GM23248 (cell line): ENCODE data around the gene SLC35G6. TPM values are rescaled to one million over a fixed set of nuclear protein-coding genes. Genes with fewer than 3 reads are reported as not detected.

Experiments used
- DNase-seq: peaks from one replicate; pipeline ENCODE4 v3.0.0-alpha.2; 2015
- H2AFZ ChIP-seq: fragments of 200-600 bp; sonication (generic); 2 replicates; pipeline ENCODE4 v1.6.1; 2016; ENCODE audit warnings: antibody characterized with exemption
- H3F3A ChIP-seq: fragments of 200-600 bp; sonication (generic); 2 replicates; pipeline ENCODE4 v1.6.1; 2016; ENCODE audit warnings: mild to moderate bottlenecking, antibody characterized with exemption, mixed run types; ENCODE audit not compliant: insufficient read depth
- H3K27ac ChIP-seq: fragments of 200-600 bp; sonication (generic); 2 replicates; pipeline ENCODE4 v1.5.1; 2016; ENCODE audit warnings: mild to moderate bottlenecking
- H3K27me3 ChIP-seq: fragments of 200-600 bp; sonication (generic); replicated peaks from 2 replicates; pipeline ENCODE4 v1.6.1; 2016; ENCODE audit warnings: mild to moderate bottlenecking; ENCODE audit not compliant: insufficient read depth
- H3K36me3 ChIP-seq: fragments of 200-600 bp; sonication (generic); 2 replicates; pipeline ENCODE4 v1.6.1; 2016; ENCODE audit warnings: low read depth, mild to moderate bottlenecking
- H3K4me1 ChIP-seq: fragments of 200-600 bp; sonication (generic); 2 replicates; pipeline ENCODE4 v1.6.1; 2016; ENCODE audit warnings: mild to moderate bottlenecking; ENCODE audit not compliant: insufficient read depth
- H3K4me2 ChIP-seq: fragments of 200-600 bp; sonication (generic); one replicate; pipeline ENCODE4 v1.6.1; 2016; ENCODE audit warnings: mild to moderate bottlenecking; ENCODE audit not compliant: unreplicated experiment
- H3K4me3 ChIP-seq: fragments of 200-600 bp; sonication (generic); 2 replicates; pipeline ENCODE4 v1.5.1; 2016; ENCODE audit warnings: mild to moderate bottlenecking
- H3K79me2 ChIP-seq: fragments of 200-600 bp; sonication (generic); 2 replicates; pipeline ENCODE4 v1.6.1; 2016; ENCODE audit warnings: mild to moderate bottlenecking; ENCODE audit not compliant: insufficient read depth
- H3K9ac ChIP-seq: fragments of 200-600 bp; sonication (generic); 2 replicates; pipeline ENCODE4 v1.6.1; 2016; ENCODE audit warnings: mild to moderate bottlenecking
- H3K9me2 ChIP-seq: fragments of 200-600 bp; sonication (generic); 2 replicates; pipeline ENCODE4 v1.6.1; 2016; ENCODE audit warnings: mixed run types, mild to moderate bottlenecking, moderate library complexity; ENCODE audit not compliant: insufficient read depth
- H3K9me3 ChIP-seq: fragments of 200-600 bp; sonication (generic); one replicate; pipeline ENCODE4 v1.6.1; 2017; ENCODE audit warnings: low read depth
- H4K20me1 ChIP-seq: fragments of 200-600 bp; sonication (generic); 2 replicates; pipeline ENCODE4 v1.6.0; 2016; ENCODE audit not compliant: insufficient read depth
- EZH2 ChIP-seq: fragments of 200-600 bp; sonication (generic); IDR thresholded peaks from 2 replicates; pipeline ENCODE4 v1.6.1; 2018; ENCODE audit warnings: antibody characterized with exemption, mild to moderate bottlenecking; ENCODE audit not compliant: insufficient read depth, poor library complexity, severe bottlenecking
- EZH2phosphoT487 ChIP-seq: fragments of 200-600 bp; sonication (generic); IDR thresholded peaks from 2 replicates; pipeline ENCODE4 v1.6.1; 2018; ENCODE audit warnings: antibody characterized with exemption, moderate library complexity, mild to moderate bottlenecking, low read depth; ENCODE audit not compliant: insufficient read depth
- WGBS, 2 experiments: methylation state at CpG; one replicate each; pipeline ENCODE4 v1.1.6; 2015 to 2017; ENCODE audit warnings: low lambda C conversion rate in 2 of 2, low coverage in 1 of 2; ENCODE audit errors: missing lambda C conversion rate in 2 of 2; 5-methylcytosine and 5-hydroxymethylcytosine counted together
- in situ Hi-C: fragments of 300-500 bp; cut with MboI; formaldehyde crosslinking; loops from 2 replicates; pipeline ENCODE4 v1.15.0; 2020
- polyA plus RNA-seq: library from polyadenylated mRNA; unstranded; fragments of >200 nt; fragmentation: Nextera tagmentation; extraction: Ambion mirVana; gene quantifications from 2 replicates; pipeline ENCODE4 v1.2.1, GENCODE V29; 2016
- total RNA-seq: library from RNA; depleted of rRNA; stranded (reverse); fragments of >200 nt; shearing (Covaris generic); gene quantifications from 2 replicates; pipeline ENCODE4 v1.2.3, GENCODE V29; 2014

Gene SLC35G6
- total and polyA plus RNA-seq, 2 experiments from 2014 or later, result 0.14 TPM; not detected in 1

- Histone ChIP-seq H3K4me2 (no peak overlapping the region), H3F3A (peaks cover 15% of the 10 kb centered on the region; the same call in 1 of the 2 replicates), H2AFZ (no peak overlapping the region), H4K20me1 (no peaks in the 10 kb centered on the region), H3K9me2 (no peaks in the 10 kb centered on the region), H3K79me2 (peaks cover 88% of the 10 kb centered on the region), H3K36me3 (peaks cover 76% of the 10 kb centered on the region), H3K9ac (no peak overlapping the region), H3K27ac (no peak overlapping the region), H3K27me3 (no peaks in the 10 kb centered on the region), H3K9me3 (no peaks in the 10 kb centered on the region), H3K4me1 (no peaks in the 10 kb centered on the region), H3K4me3 (no peak overlapping the region)
- WGBS, 2 experiments, result 87 to 88% methylated on average over 14 of the region's 14 CpGs
- in situ Hi-C loops, result no loop called here
- TF ChIP-seq EZH2phosphoT487 (no peak), EZH2 (no peak)
- no peak for DNase-seq
Observed at GRCh38 chr17:7501729-7502128, 20.5 kb downstream of the SLC35G6 start.

- H3K9ac ChIP-seq, result no peak overlapping the region
- in situ Hi-C loops, result no loop called here
Observed at GRCh38 chr17:7502171-7502847, 21.1 kb downstream of the SLC35G6 start.

GRCh38 chr17:7502987-7503386, 21.7 kb downstream of the SLC35G6 start:
- TF ChIP-seq EZH2, result no peak
- no peak for TF ChIP-seq EZH2phosphoT487
- Histone ChIP-seq H3F3A (peaks cover 19% of the 10 kb centered on the region; the same call in 1 of the 2 replicates), H3K79me2 (peaks cover 84% of the 10 kb centered on the region), H3K9me3 (no peaks in the 10 kb centered on the region), H3K27ac (no peak overlapping the region), H2AFZ (no peak overlapping the region), H3K4me3 (no peak overlapping the region), H3K4me2 (no peak overlapping the region), H3K9me2 (no peaks in the 10 kb centered on the region), H3K9ac (no peak overlapping the region), H3K4me1 (no peaks in the 10 kb centered on the region), H3K27me3 (no peaks in the 10 kb centered on the region), H3K36me3 (peaks cover 86% of the 10 kb centered on the region), H4K20me1 (no peaks in the 10 kb centered on the region)
- in situ Hi-C loops, result no loop called here
- WGBS, 2 experiments, result 80 to 86% methylated on average over 14 of the region's 14 CpGs
- DNase-seq, result peak; percentile 22

More at GRCh38 chr17:7502171-7502847, 21.1 kb downstream of the SLC35G6 start:
- no peaks in the 10 kb centered on the region for H3K27me3 ChIP-seq
- H3K9me2 ChIP-seq, result no peaks in the 10 kb centered on the region
- WGBS, 2 experiments, result 90 to 93% methylated on average over 20 of the region's 20 CpGs
- no peaks in the 10 kb centered on the region for H4K20me1 ChIP-seq
- no peak overlapping the region for H3K4me3 ChIP-seq
- no peaks in the 10 kb centered on the region for H3K4me1 ChIP-seq
- no peak overlapping the region for H3K27ac ChIP-seq
- no peak for DNase-seq
- TF ChIP-seq EZH2phosphoT487, result no peak
- TF ChIP-seq EZH2, result no peak
- H3K36me3 ChIP-seq, result peaks cover 80% of the 10 kb centered on the region
- H3F3A ChIP-seq, result peaks cover 16% of the 10 kb centered on the region; the same call in 1 of the 2 replicates
- peaks cover 85% of the 10 kb centered on the region for H3K79me2 ChIP-seq
- no peaks in the 10 kb centered on the region for H3K9me3 ChIP-seq
- H2AFZ ChIP-seq, result no peak overlapping the region
- H3K4me2 ChIP-seq, result no peak overlapping the region

- Histone ChIP-seq H3K9me3 (no peaks in the 10 kb centered on the region), H3K36me3 (peaks cover 86% of the 10 kb centered on the region), H3K4me2 (no peak overlapping the region), H2AFZ (no peak overlapping the region), H3F3A (peaks cover 19% of the 10 kb centered on the region; the same call in 1 of the 2 replicates), H3K4me1 (no peaks in the 10 kb centered on the region), H3K9me2 (no peaks in the 10 kb centered on the region), H3K79me2 (peaks cover 79% of the 10 kb centered on the region), H4K20me1 (no peaks in the 10 kb centered on the region), H3K4me3 (no peak overlapping the region), H3K9ac (no peak overlapping the region), H3K27me3 (no peaks in the 10 kb centered on the region), H3K27ac (no peak overlapping the region)
- 89 to 92% methylated on average over 8 of the region's 8 CpGs for WGBS, 2 experiments
- no peak for DNase-seq
- TF ChIP-seq EZH2, result no peak
- no peak for TF ChIP-seq EZH2phosphoT487
- in situ Hi-C loops, result no loop called here
Observed at GRCh38 chr17:7503521-7503920, 22.3 kb downstream of the SLC35G6 start.
